ENCODE data around the gene EIF4E3. TPM values are rescaled to one million over a fixed set of nuclear protein-coding genes. Genes with fewer than 3 reads are reported as not detected.

Gene EIF4E3
- polyA plus RNA-seq, 1 donor from 2014 or later: 11.4 TPM

GRCh38 chr3:71703797-71704196 lies 21.4 kb downstream of the EIF4E3 start:
- Histone ChIP-seq H3K4me2 (ENCODE audit: low read length) (no peak overlapping the region), H3F3A (ENCODE audit: insufficient read depth, low read length, poor library complexity, severe bottlenecking) (no peaks in the 10 kb centered on the region), H4K20me1 (ENCODE audit: insufficient read depth) (no peaks in the 10 kb centered on the region), H3K9me2 (ENCODE audit: insufficient read depth, low read length) (no peaks in the 10 kb centered on the region), H3K9me3 (ENCODE audit: low read length) (no peaks in the 10 kb centered on the region), H3K27ac (ENCODE audit: low read length) (no peak overlapping the region), H3K9ac (ENCODE audit: low read length) (no peak overlapping the region), H3K79me2 (replicated peaks; ENCODE audit: insufficient read depth, low read length) (no peaks in the 10 kb centered on the region), H3K27me3 (ENCODE audit: insufficient read depth, low read depth, low read length) (no peaks in the 10 kb centered on the region), H3K36me3 (ENCODE audit: insufficient read depth, low read length) (no peaks in the 10 kb centered on the region), H3K4me3 (ENCODE audit: low read length) (no peak overlapping the region), H2AFZ (ENCODE audit: low read depth, low read length) (no peak overlapping the region)
- TF ChIP-seq RAD21 (conservative IDR thresholded peaks at IDR 0.05): no peak
- TF ChIP-seq POLR2AphosphoS5 (IDR thresholded peaks at IDR 0.05): no peak
- TF ChIP-seq EP300 (conservative IDR thresholded peaks at IDR 0.05; ENCODE audit: poor library complexity, severe bottlenecking): no peak
- no peak for TF ChIP-seq EZH2 (IDR thresholded peaks at IDR 0.05; ENCODE audit: borderline replicate concordance, insufficient read depth, low read length, poor library complexity, severe bottlenecking)
- no peak for TF ChIP-seq SMC3 (conservative IDR thresholded peaks at IDR 0.05; ENCODE audit: poor library complexity)
- TF ChIP-seq, protein P1, sequence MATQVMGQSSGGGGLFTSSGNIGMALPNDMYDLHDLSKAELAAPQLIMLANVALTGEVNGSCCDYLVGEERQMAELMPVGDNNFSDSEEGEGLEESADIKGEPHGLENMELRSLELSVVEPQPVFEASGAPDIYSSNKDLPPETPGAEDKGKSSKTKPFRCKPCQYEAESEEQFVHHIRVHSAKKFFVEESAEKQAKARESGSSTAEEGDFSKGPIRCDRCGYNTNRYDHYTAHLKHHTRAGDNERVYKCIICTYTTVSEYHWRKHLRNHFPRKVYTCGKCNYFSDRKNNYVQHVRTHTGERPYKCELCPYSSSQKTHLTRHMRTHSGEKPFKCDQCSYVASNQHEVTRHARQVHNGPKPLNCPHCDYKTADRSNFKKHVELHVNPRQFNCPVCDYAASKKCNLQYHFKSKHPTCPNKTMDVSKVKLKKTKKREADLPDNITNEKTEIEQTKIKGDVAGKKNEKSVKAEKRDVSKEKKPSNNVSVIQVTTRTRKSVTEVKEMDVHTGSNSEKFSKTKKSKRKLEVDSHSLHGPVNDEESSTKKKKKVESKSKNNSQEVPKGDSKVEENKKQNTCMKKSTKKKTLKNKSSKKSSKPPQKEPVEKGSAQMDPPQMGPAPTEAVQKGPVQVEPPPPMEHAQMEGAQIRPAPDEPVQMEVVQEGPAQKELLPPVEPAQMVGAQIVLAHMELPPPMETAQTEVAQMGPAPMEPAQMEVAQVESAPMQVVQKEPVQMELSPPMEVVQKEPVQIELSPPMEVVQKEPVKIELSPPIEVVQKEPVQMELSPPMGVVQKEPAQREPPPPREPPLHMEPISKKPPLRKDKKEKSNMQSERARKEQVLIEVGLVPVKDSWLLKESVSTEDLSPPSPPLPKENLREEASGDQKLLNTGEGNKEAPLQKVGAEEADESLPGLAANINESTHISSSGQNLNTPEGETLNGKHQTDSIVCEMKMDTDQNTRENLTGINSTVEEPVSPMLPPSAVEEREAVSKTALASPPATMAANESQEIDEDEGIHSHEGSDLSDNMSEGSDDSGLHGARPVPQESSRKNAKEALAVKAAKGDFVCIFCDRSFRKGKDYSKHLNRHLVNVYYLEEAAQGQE (IDR thresholded peaks at IDR 0.05; ENCODE audit: borderline replicate concordance): no peak

DNA sequence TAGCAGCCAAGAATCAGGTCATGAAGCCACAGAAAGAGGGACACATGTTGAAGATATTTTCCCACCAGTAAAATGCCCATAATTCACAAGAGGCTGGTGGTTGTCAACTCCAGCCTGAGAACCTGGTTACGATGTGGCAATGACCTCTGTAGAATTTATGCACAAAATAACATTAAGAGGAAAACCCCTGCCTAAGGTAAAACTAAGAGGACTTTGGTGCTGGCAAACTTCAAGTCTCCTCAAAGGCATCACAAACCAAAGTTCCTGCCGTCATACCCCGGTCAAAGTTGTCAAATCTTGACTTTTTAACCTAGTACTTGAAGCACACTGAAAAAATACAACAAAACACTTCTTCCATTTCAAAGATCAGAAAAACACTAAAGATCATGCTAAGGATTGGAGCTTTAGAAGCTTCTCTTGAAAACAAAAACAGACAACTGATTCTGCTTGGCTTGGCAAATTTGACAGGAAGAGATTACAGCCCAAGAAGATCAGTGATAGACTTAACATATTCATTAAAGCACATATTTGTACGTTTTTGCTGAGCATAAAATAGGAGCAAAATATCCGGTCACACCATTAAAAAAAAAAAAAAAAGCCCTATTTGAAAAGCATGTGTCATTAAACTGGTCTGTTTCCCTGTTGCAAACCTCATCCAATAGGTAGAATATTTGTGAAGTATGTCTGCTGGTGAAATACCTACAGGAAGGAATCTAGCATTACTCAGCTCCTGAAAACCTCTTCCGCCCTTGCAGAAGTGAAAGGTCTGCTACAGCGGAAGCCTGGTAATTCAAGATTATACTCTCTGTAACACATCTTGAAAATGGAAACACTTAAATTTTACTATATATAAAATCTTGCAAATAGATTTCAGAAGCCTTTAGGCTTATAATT lies 22.8 kb downstream of the EIF4E3 start:
- no peaks in the 10 kb centered on the region for H3K36me3 ChIP-seq (ENCODE audit: insufficient read depth, low read length)
- no peaks in the 10 kb centered on the region for H3K9me3 ChIP-seq (ENCODE audit: low read length)
- no peak overlapping the region for H3K27ac ChIP-seq (ENCODE audit: low read length)
- H2AFZ ChIP-seq (ENCODE audit: low read depth, low read length): no peak overlapping the region
- H4K20me1 ChIP-seq (ENCODE audit: insufficient read depth): no peaks in the 10 kb centered on the region
- TF ChIP-seq TAF1 (IDR thresholded peaks at IDR 0.05; ENCODE audit: low read depth) (no peak), CTCF (IDR thresholded peaks at IDR 0.05; ENCODE audit: poor library complexity, severe bottlenecking) (no peak)
- H3K9ac ChIP-seq (ENCODE audit: low read length): no peak overlapping the region
- H3K4me2 ChIP-seq (ENCODE audit: low read length): no peak overlapping the region
- no peak overlapping the region for H3K4me3 ChIP-seq (ENCODE audit: low read length)
- no peaks in the 10 kb centered on the region for H3K79me2 ChIP-seq (replicated peaks; ENCODE audit: insufficient read depth, low read length)
- no peaks in the 10 kb centered on the region for H3K9me2 ChIP-seq (ENCODE audit: insufficient read depth, low read length)
- no peaks in the 10 kb centered on the region for H3K27me3 ChIP-seq (ENCODE audit: insufficient read depth, low read depth, low read length)
- no peaks in the 10 kb centered on the region for H3F3A ChIP-seq (ENCODE audit: insufficient read depth, low read length, poor library complexity, severe bottlenecking)

All from neural cell (in vitro differentiated cells).